ENCODE data around the gene GPD2. TPM values are rescaled to one million over a fixed set of nuclear protein-coding genes. Genes with fewer than 3 reads are reported as not detected.

Gene GPD2
- total RNA-seq, 2 experiments from 2014 or later: 17.2 to 17.3 TPM

- ChIA-PET POLR2A (no interaction called here), CTCF (interaction anchor here (0.6 kb wide), 1 partner anchor 166 kb away, joined by 3 read pairs; no protein-coding TSS in a partner anchor)
- Mint-ChIP-seq H3K27me3 (no peaks in the 10 kb centered on the region), H3K27ac (no peak overlapping the region), H3K4me3 (no peak overlapping the region), H3K36me3 (ENCODE audit: low read depth) (peaks cover 13% of the 10 kb centered on the region), H3K9me3 (no peaks in the 10 kb centered on the region), H3K4me1 (no peaks in the 10 kb centered on the region)
- DNase-seq: no peak
Measured at GRCh38 chr2:156562124-156562523, 125.9 kb downstream of the GPD2 start.

GRCh38 chr2:156563994-156564753 lies 128.0 kb downstream of the GPD2 start:
- Mint-ChIP-seq H3K27me3 (no peaks in the 10 kb centered on the region), H3K4me1 (no peaks in the 10 kb centered on the region)
- CTCF ChIA-PET: no interaction called here

DNA sequence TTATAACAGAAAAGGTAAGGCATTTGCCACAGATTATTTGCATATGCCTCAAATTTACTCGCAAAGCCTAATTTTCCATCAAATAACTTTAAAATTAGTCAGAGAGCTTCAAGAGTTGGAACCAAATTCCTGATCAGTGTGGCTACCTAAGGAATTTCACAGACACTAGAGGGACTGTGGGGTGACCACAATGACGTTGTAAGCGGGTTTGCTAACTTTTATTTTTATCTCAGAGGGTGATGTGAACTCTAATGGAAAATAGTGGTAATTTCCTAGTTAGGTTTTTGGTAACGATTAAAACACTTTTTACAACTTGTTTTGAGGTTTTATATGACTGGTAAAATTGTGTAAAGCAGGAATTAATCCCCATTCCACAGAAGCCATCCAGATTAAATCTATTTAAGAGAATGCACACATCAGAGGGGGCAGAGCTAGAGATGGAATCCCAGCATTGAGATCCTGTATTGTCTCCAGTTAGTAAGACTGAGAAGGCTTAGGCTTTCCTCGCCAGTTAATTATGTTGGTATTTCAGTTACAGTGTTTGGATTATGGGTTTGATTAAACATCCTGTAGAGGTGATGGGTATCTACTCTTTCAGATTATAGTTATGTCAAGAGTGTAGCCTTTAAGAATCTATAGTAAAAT lies 129.0 kb downstream of the GPD2 start:
- Mint-ChIP-seq H3K9me3 (no peaks in the 10 kb centered on the region), H3K36me3 (ENCODE audit: low read depth) (no peaks in the 10 kb centered on the region), H3K27me3 (no peaks in the 10 kb centered on the region), H3K27ac (no peak overlapping the region), H3K4me3 (no peak overlapping the region), H3K4me1 (no peaks in the 10 kb centered on the region)
- DNase-seq: no peak
- POLR2A ChIA-PET: no interaction called here
- CTCF ChIA-PET: no interaction called here

More at GRCh38 chr2:156563994-156564753, 128.0 kb downstream of the GPD2 start:
- DNase-seq: no peak
- Mint-ChIP-seq H3K36me3 (ENCODE audit: low read depth) (no peaks in the 10 kb centered on the region), H3K4me3 (no peak overlapping the region), H3K9me3 (no peaks in the 10 kb centered on the region), H3K27ac (no peak overlapping the region)
- POLR2A ChIA-PET: no interaction called here

DNA sequence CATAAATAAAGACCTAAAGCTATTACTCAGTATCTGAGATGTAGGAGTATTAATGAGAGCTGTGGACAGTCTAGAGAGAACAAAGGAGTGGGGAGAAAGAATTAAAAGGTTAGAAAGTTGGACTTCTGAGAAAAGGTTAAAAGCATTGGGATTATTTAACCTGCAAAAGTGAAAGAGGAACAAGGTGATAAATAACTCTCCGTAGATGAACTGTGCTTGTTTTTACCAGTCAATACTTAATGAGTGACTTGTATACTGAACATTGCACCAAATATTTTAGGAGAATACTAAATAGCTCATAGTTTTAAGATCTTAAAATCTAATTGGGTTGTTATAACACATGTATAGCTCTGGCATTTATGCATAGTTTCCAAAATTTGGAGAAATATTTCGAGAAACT lies 137.5 kb downstream of the GPD2 start:
- peaks cover 10% of the 10 kb centered on the region for H3K4me1 Mint-ChIP-seq
- ChIA-PET CTCF (interaction anchor here (0.7 to 1.9 kb wide), 4 partner anchors 12 to 192 kb away, joined by 3 to 5 read pairs (median 4); no protein-coding TSS in a partner anchor), POLR2A (no interaction called here)
- no peak overlapping the region for H3K4me3 Mint-ChIP-seq
- H3K9me3 Mint-ChIP-seq: no peaks in the 10 kb centered on the region
- H3K36me3 Mint-ChIP-seq (ENCODE audit: low read depth): peaks cover 23% of the 10 kb centered on the region
- no peaks in the 10 kb centered on the region for H3K27me3 Mint-ChIP-seq
- no peak for DNase-seq
- no peak overlapping the region for H3K27ac Mint-ChIP-seq

DNA sequence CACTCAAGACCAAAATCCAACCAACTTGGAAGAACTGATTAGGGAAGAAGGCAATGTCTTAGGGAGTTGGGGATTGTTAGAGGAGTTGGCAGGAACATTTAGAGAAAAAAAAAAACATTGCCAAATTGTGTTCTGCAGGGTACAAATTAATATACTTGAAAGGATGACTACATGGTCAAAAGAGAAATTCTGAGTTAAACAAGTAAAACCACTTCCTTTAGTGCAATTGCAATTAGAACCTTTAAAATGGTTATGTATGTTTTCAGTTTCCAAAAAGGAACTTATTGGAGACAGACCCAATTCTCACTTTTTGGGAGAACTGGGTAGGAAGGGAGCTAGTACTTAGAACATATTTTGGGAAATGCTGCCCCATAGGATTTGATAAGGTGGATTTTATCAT lies 137.9 kb downstream of the GPD2 start:
- Mint-ChIP-seq H3K4me3 (no peak overlapping the region), H3K36me3 (ENCODE audit: low read depth) (peaks cover 25% of the 10 kb centered on the region), H3K27ac (no peak overlapping the region), H3K9me3 (no peaks in the 10 kb centered on the region), H3K4me1 (peaks cover 10% of the 10 kb centered on the region), H3K27me3 (no peaks in the 10 kb centered on the region)
- CTCF ChIA-PET: interaction anchor here (0.7 to 1.9 kb wide), 4 partner anchors 11 to 192 kb away, joined by 3 to 5 read pairs (median 4); no protein-coding TSS in a partner anchor
- POLR2A ChIA-PET: no interaction called here
- DNase-seq: no peak

- H3K27ac Mint-ChIP-seq: no peak overlapping the region
- H3K9me3 Mint-ChIP-seq: no peaks in the 10 kb centered on the region
- H3K36me3 Mint-ChIP-seq (ENCODE audit: low read depth): peaks cover 26% of the 10 kb centered on the region
- peaks cover 21% of the 10 kb centered on the region for H3K4me1 Mint-ChIP-seq
- ChIA-PET POLR2A (no interaction called here), CTCF (interaction anchor here (1.1 kb wide), 1 partner anchor 27 kb away, joined by 3 read pairs; no protein-coding TSS in a partner anchor)
- no peak overlapping the region for H3K4me3 Mint-ChIP-seq
- no peaks in the 10 kb centered on the region for H3K27me3 Mint-ChIP-seq
- DNase-seq: no peak
Measured at GRCh38 chr2:156576005-156576404, 139.8 kb downstream of the GPD2 start.

DNA sequence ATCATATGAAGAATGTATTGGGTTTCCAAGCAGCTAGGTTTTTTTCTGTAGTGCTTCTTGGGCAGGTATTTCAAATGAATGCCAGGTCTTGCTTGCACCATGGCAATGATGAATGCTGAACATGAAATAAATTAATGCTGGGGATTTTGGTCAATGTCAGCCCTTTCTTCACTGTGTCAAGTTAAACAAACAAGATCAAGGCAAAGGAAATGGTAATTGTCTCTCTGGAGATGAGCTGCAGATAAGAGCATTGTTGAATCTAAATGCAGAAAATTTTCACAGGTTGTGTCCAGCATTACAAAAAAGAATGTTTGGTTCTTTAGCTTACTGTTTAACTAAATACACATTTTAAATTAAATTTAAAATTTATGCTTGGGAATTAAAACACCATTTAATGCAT lies 144.3 kb downstream of the GPD2 start:
- DNase-seq: no peak
- no peaks in the 10 kb centered on the region for H3K9me3 Mint-ChIP-seq
- CTCF ChIA-PET: interaction anchor here (1.2 kb wide), 1 partner anchor 9 kb away, joined by 4 read pairs; no protein-coding TSS in a partner anchor
- H3K27ac Mint-ChIP-seq: no peak overlapping the region
- H3K27me3 Mint-ChIP-seq: no peaks in the 10 kb centered on the region
- H3K4me3 Mint-ChIP-seq: no peak overlapping the region
- POLR2A ChIA-PET: no interaction called here
- H3K4me1 Mint-ChIP-seq: peaks cover 14% of the 10 kb centered on the region
- H3K36me3 Mint-ChIP-seq (ENCODE audit: low read depth): peaks cover 9% of the 10 kb centered on the region

DNA sequence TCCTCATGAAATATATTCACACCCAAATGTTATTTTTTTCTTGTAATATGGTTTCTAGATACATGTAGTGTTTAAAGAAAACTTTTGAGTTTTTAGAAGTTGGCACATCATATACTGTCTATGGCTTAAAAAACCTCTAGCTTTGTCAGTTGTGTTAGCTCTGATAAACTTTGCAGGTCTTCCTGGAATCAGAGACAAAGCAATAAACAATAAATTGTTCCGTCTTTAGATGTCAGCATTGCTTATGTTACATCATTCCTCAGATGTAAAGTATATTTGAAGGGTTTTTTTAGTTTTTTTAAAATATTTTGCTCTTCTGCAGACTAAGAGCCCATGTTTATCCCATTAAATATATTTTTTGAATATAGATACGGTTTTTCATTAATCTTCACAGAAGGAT lies 145.1 kb downstream of the GPD2 start:
- Mint-ChIP-seq H3K9me3 (no peaks in the 10 kb centered on the region), H3K4me3 (no peak overlapping the region), H3K4me1 (peaks cover 14% of the 10 kb centered on the region), H3K36me3 (ENCODE audit: low read depth) (peaks cover 9% of the 10 kb centered on the region), H3K27ac (no peak overlapping the region), H3K27me3 (no peaks in the 10 kb centered on the region)
- no peak for DNase-seq
- POLR2A ChIA-PET: no interaction called here
- CTCF ChIA-PET: interaction anchor here (0.9 to 1.2 kb wide), 2 partner anchors 9 kb away, joined by 3 to 4 read pairs; no protein-coding TSS in a partner anchor

DNA sequence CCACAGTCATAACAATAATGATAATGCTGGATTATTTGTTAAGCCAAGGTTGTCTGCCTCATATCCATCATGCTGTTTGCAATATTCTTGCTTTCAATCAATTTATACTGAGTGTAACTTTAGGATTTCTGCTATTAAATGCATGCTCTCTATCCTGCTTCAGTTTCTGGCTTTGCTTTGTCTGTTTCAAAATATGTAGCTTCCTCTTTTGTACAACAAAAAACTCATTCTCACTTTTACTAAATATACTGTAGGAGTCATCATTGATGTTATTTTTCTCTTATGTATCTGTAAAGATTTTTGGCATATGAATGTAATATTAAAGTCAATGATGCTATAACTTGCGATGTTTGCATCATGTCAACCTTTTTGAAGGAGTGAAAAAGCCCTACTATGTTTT lies 149.3 kb downstream of the GPD2 start:
- H3K36me3 Mint-ChIP-seq (ENCODE audit: low read depth): no peaks in the 10 kb centered on the region
- H3K4me1 Mint-ChIP-seq: peaks cover 10% of the 10 kb centered on the region
- ChIA-PET CTCF (interaction anchor here (0.9 to 1.3 kb wide), 2 partner anchors 12 to 251 kb away, joined by 3 to 4 read pairs; no protein-coding TSS in a partner anchor), POLR2A (interaction anchor here (0.7 kb wide), 1 partner anchor 159 kb away, joined by 4 read pairs; no protein-coding TSS in a partner anchor)
- H3K9me3 Mint-ChIP-seq: no peaks in the 10 kb centered on the region
- DNase-seq: no peak
- no peaks in the 10 kb centered on the region for H3K27me3 Mint-ChIP-seq
- H3K27ac Mint-ChIP-seq: no peak overlapping the region
- H3K4me3 Mint-ChIP-seq: no peak overlapping the region

DNA sequence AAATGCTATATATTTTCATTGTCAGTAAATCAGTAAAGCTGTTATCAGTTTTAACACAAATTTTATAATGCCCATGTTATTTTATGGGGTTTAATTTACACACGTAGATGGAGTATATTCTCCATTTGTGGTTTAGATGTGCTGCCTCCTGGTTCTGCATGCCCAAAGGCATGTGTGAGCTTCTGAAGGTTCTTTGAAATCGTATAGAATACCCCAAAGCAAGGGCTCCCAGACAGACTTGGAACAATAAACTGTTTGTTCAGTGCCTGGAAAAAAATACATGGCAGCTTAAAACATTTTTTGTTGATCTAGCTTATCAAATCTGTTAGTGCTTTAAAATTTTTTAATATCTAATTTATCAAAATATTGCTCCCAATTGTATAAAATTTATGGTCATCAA lies 150.4 kb downstream of the GPD2 start:
- CTCF ChIA-PET: interaction anchor here (1.5 kb wide), 1 partner anchor 252 kb away, joined by 6 read pairs; no protein-coding TSS in a partner anchor
- H3K27me3 Mint-ChIP-seq: no peaks in the 10 kb centered on the region
- no peak overlapping the region for H3K27ac Mint-ChIP-seq

DNA sequence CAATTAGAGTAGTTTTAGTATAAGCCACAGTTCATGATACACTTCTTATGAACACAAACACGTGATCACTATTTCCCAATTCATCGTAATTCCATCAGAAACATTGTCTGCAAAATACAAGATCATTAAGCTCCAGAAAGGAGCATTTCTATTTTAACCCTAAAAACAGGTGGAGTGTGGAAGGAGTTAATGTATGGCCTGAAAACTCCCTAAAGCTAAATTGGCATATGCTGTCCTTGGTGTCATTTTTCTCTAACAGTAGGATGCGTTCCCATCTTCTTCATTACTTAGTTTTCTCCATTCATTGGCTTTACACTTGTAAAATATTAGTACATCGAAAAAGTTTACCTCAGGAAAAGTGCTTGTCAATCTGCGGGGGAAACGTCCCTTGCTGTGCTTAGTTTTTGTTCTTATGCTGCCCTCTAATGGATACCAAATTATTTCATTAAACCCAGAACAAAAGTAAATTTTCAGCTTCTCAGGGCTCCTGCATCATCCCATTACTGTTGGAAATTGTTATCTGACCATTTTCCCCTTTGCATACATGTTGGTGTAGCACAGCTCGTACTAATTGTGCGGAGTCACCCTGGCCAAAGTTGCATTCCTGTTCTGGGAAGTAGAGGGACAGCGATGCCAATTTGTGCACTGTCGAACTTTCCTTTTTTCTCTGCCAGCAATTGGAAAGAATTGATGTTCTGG lies 153.4 kb downstream of the GPD2 start:
- H3K4me3 Mint-ChIP-seq: no peak overlapping the region
- H3K36me3 Mint-ChIP-seq (ENCODE audit: low read depth): no peaks in the 10 kb centered on the region
- no peaks in the 10 kb centered on the region for H3K27me3 Mint-ChIP-seq
- peak; percentile 35 for DNase-seq
- H3K27ac Mint-ChIP-seq: no peak overlapping the region
- ChIA-PET CTCF (interaction anchor here (0.7 to 1.8 kb wide), 7 partner anchors 8 to 260 kb away, joined by 3 to 5 read pairs (median 3); no protein-coding TSS in a partner anchor), POLR2A (no interaction called here)
- no peaks in the 10 kb centered on the region for H3K9me3 Mint-ChIP-seq
- H3K4me1 Mint-ChIP-seq: peaks cover 3% of the 10 kb centered on the region

More for the DNA sequence above, 150.4 kb downstream of the GPD2 start:
- Mint-ChIP-seq H3K36me3 (ENCODE audit: low read depth) (no peaks in the 10 kb centered on the region), H3K4me1 (peaks cover 4% of the 10 kb centered on the region), H3K9me3 (no peaks in the 10 kb centered on the region), H3K4me3 (no peak overlapping the region)
- no peak for DNase-seq
- POLR2A ChIA-PET: no interaction called here

- Mint-ChIP-seq H3K27me3 (no peaks in the 10 kb centered on the region), H3K27ac (no peak overlapping the region), H3K4me1 (peaks cover 1% of the 10 kb centered on the region), H3K36me3 (ENCODE audit: low read depth) (no peaks in the 10 kb centered on the region), H3K9me3 (no peaks in the 10 kb centered on the region), H3K4me3 (no peak overlapping the region)
- DNase-seq: no peak
- ChIA-PET POLR2A (no interaction called here), CTCF (interaction anchor here (0.7 to 1.8 kb wide), 6 partner anchors 9 to 260 kb away, joined by 3 to 5 read pairs (median 3); no protein-coding TSS in a partner anchor)
Measured at GRCh38 chr2:156590085-156590739, 154.0 kb downstream of the GPD2 start.
